Fibroblast of mammary gland (primary cell): ENCODE data around the gene GRB7.

Source experiments
- DNase-seq: peaks from one replicate; pipeline ENCODE4 v3.0.0-alpha.2; 2010; ENCODE audit warnings: low read depth
- H3K4me3 ChIP-seq: 2 replicates; pipeline ENCODE4 v1.5.1; 2011; ENCODE audit warnings: low read depth, mild to moderate bottlenecking, low read length, moderate library complexity; ENCODE audit not compliant: control insufficient read depth
- TF ChIP-seq, protein P1 (sequence below): conservative IDR thresholded peaks from 2 replicates; pipeline ENCODE4 v1.5.1; 2011; ENCODE audit warnings: low read depth, low read length, inconsistent platforms; ENCODE audit not compliant: control insufficient read depth, insufficient read depth

GRB7 gene

DNA sequence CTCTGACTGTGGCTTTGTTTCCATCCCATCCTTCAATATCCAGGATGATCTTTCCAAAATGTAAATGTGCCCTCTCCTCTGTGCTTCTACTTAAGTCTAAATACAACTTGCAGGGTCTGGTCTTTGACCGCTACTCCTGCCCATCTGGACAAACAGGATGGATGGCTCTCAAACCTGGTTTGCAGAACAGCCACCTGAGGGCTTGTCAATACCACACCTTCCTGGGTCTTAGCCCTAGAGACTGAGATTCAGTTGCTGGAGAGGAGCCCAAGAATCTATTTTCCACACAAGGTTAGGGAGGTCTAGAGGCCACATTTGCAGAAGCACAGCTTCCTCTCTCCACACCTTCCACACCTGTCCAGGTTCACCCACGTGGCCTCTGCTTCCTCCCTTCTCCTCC is 1.9 kb upstream of the GRB7 start:
- TF ChIP-seq, protein P1, sequence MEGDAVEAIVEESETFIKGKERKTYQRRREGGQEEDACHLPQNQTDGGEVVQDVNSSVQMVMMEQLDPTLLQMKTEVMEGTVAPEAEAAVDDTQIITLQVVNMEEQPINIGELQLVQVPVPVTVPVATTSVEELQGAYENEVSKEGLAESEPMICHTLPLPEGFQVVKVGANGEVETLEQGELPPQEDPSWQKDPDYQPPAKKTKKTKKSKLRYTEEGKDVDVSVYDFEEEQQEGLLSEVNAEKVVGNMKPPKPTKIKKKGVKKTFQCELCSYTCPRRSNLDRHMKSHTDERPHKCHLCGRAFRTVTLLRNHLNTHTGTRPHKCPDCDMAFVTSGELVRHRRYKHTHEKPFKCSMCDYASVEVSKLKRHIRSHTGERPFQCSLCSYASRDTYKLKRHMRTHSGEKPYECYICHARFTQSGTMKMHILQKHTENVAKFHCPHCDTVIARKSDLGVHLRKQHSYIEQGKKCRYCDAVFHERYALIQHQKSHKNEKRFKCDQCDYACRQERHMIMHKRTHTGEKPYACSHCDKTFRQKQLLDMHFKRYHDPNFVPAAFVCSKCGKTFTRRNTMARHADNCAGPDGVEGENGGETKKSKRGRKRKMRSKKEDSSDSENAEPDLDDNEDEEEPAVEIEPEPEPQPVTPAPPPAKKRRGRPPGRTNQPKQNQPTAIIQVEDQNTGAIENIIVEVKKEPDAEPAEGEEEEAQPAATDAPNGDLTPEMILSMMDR = no peak
- DNase-seq = no peak
- H3K4me3 ChIP-seq = no peak overlapping the region

DNA sequence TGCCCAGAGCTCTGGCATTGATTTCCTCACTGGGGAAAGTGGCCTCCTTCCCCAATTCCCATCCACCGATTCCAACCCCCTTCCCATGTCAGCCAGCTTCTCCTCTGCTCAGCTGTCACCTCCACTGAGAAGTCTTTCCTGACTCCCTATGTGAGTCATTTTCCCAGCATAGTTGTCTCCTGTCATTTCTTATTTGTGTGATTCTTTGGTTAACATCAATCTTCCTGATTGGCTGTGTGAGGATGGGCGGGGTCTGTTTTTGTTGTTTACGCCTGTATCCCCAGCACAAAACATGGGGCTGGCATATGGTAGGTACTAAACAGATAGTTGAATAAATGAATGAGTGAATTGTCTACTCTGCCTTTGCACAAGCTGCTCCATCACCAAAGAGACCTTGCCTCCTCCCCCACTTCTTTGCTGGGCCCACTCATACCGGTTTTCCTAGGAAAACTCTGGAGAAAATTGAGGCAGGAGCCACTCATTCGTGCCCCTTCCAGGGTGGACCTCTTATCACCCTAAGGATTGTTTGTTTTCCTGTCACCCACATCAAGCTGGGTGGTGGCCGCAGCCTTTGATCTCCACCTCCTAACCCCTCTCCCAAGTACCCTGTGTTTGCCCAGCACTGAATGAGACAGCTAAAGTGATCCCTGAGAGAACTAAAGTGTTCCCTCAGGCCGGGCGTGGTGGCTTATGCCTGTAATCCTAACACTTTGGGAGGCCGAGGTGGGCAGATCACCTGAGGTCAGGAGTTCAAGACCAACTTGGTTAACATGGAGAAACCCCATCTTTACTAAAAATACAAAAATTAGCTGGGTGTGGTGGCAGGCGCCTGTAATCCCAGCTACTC is 1.2 kb upstream of the GRB7 start:
- peak; percentile 16 for DNase-seq
- no peak overlapping the region for H3K4me3 ChIP-seq
- TF ChIP-seq, protein P1 = no peak

DNA sequence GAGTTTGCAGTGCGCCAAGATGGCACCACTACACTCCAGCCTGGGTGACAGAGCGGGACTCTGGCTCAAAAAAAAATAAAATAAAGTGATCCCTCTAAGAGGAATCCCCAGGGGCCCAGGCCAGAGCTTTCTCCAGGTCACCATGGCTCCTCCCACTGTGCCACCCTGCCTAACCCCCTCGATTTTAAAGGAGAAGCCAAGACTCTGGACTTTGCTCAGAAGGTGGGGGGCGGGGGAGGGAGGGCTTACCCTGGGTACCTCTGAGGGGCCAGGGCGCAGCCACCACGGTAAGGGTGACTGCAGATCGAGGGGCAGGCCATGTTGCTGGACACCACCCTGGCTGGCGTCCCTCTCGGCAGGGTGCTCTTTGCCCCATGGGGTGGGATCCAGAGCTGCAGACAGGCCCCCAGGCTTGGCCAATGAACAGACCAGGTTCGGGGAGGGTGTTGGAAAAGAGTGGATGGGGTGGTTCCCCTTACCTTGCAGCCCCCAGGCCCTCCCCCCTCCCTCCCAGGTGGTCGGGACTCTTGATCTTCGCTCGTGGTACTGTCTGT is 455 bp upstream of the GRB7 start:
- TF ChIP-seq, protein P1 = no peak
- no peak for DNase-seq
- H3K4me3 ChIP-seq = no peak overlapping the region

DNA sequence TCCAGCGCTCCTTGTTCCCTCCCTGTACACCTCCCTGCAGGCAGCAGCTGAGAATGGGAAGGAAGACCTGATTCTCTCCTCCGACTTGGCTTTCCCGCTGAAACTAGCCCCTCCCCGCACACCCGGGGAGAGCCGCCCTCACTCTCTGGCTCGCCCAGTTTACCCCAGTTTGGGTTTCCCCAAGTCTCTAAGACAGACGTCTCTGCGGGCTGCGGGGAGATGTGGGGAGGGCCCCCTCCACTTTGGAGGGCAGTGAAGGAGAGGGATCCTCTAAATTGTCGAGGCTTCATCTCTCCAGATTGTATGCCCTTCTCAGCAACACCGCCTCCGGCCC is 797 bp downstream of the GRB7 start:
- TF ChIP-seq, protein P1 = no peak
- no peak for DNase-seq
- H3K4me3 ChIP-seq = no peak overlapping the region

DNA sequence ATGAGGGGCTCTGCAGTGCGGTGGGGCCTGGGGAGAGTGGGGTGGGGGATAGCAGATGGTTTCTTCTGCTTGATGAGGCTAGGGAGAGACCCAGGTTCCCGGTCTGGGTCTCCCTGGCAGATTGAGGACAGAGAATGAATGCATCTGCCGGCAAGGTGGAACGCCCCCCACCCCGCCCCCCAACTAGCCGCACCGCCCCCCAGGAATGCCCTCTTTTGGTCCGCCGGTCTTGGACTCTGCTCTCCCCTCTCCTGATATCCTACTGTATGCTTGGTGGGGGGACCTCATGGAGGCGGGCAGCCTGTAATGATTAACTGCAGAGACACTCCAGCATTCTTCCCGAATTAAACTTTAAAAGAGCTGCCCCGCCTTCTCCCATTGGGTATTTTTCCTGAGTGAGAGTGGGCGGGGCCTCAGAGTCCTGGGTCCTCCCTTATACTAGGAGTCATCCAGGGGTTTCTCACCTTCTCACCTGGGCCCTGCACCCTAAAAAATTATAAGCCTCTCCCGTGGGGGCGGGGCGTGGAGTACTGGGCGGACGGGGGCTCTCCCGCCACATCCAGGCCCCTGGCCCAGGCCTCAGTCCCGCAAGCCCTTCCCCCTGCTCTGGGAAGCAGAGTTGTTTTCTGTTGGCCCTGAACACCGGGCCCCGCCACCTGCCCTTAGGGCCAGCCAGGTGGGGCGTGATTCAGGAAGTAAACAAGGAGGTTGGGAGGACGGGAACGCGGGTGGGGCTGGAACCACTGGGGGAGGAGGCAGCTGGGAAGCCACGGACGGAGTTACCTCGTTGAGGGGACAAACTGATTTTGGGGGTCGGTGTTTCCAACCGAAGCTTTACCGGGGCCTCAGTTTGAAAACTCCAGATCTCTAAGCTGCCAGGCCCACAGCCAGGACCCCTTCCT is 1.5 kb downstream of the GRB7 start:
- no peak overlapping the region for H3K4me3 ChIP-seq
- no peak for DNase-seq
- TF ChIP-seq, protein P1 = no peak

DNA sequence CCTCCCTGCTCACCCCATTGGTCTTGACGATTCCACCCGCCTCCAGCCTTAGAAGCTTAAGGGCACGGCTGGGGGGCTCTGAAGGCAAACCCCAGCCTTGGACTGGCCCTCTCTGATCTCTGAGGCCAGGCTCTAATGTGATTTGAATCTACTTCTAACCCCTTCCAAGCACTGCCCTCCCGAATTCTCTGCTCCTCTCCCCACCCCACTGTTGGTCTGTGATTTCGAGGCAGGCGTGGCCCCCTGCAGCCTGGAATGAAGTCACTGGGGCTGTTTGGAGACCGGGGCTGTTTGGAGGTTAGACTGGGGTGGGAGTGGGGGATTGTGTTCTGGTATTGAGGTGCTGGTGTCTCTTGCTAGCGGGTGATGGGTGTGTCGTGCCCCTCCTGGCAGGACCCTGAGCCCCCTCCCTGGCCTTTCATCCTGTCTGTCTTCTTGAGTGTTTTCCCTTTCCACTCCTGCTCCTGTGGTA is 2.2 kb downstream of the GRB7 start:
- no peak for DNase-seq
- H3K4me3 ChIP-seq = no peak overlapping the region
- TF ChIP-seq, protein P1 = no peak
